ENCODE data around the gene BRSK2. TPM values are rescaled to one million over a fixed set of nuclear protein-coding genes. Genes with fewer than 3 reads are reported as not detected.

Gene BRSK2
- total and polyA plus RNA-seq, 9 of the 15 experiments (the other 6 are each of a cell fraction or from before 2014, with no cell fraction given) = 0.06 to 0.52 (median 0.18) TPM; not detected in 5

- no peak for TF ChIP-seq NKRF (IDR thresholded peaks at IDR 0.05; ENCODE audit: borderline replicate concordance)
- TF ChIP-seq FOXK2 (conservative IDR thresholded peaks at IDR 0.05 in 1 of 2, IDR thresholded peaks at IDR 0.05 in 1 of 2; ENCODE audit: low read depth in 2 of 2) = no peak
- TF ChIP-seq ZZZ3 (IDR thresholded peaks at IDR 0.05) = no peak
These were observed 56.9 kb downstream of the BRSK2 start (continued) for GRCh38 chr11:1446623-1447022.

GRCh38 chr11:1447845-1448825 lies 58.4 kb downstream of the BRSK2 start:
- no peaks in the 10 kb centered on the region for H3K79me2 ChIP-seq (ENCODE audit: control insufficient read depth, insufficient read depth, low read length)
- ATAC-seq (peak; percentile 34; the same call in 2 of the 3 replicates), FAIRE-seq (no peak), DNase-seq (ENCODE audit: extremely low read depth in 1 of 4, low spot score in 3 of 4) (peak in 2 of 4 experiments; percentile 25 to 30)
- peaks cover 9 to 68% of the 10 kb centered on the region in 2 experiments; a peak in 3 of 5 replicates for H3K27me3 ChIP-seq (ENCODE audit: control insufficient read depth in 2 of 2, insufficient read depth in 2 of 2, low read length in 2 of 2)
- CTCF ChIA-PET (ENCODE audit: low intra/inter-chr PET ratio) = no interaction called here
- no peaks in the 10 kb centered on the region for H3K36me3 ChIP-seq (ENCODE audit: control insufficient read depth, insufficient read depth, low read length)
- H3K27ac ChIP-seq (ENCODE audit: extremely low read depth, low read depth, low read length) = no peak overlapping the region
- no peak overlapping the region for H3K9ac ChIP-seq (ENCODE audit: insufficient read depth in 1 of 2, low read depth in 2 of 2, low read length in 2 of 2)
- WGBS (ENCODE audit: insufficient coverage, low coverage, missing lambda C conversion rate) = 6% methylated on average over 36 of the region's 49 CpGs
- no peak overlapping the region for H3K4me2 ChIP-seq (ENCODE audit: insufficient read depth, low read length)
- no peak overlapping the region for H3K4me3 ChIP-seq
- H4K20me1 ChIP-seq (replicated peaks; ENCODE audit: control insufficient read depth, insufficient read depth, low read length) = peaks cover 7% of the 10 kb centered on the region; the same call in 1 of the 2 replicates
- H3K4me1 ChIP-seq (replicated peaks in 1 of 2; ENCODE audit: control insufficient read depth in 2 of 2, insufficient read depth in 2 of 2, low read length in 2 of 2) = peaks cover 0 to 55% of the 10 kb centered on the region in 2 experiments; a peak in 2 of 5 replicates
- in situ Hi-C loops (cut with MboI) = no loop called here
- no peaks in the 10 kb centered on the region for H3K9me3 ChIP-seq (replicated peaks; ENCODE audit: control insufficient read depth, insufficient read depth, low read depth, low read length)
- no peak overlapping the region for H2AFZ ChIP-seq (ENCODE audit: low read depth, low read length)
- intact Hi-C loops (cut with micrococcal nuclease) = no loop called here
- BruUV-seq (replicated peaks) = no TSS peak
- no peaks in the 10 kb centered on the region for H3K9me1 ChIP-seq (ENCODE audit: control insufficient read depth, insufficient read depth, low read length)
- POLR2A ChIA-PET = interaction anchor here (0.7 kb wide), 1 partner anchor 127 kb away, joined by 3 read pairs; no protein-coding TSS in a partner anchor
- peak; percentile 13 to 35 (median 21); a peak in 2 of 6 replicates for TF ChIP-seq CTCF (IDR thresholded peaks at IDR 0.05 in 2 of 3, conservative IDR thresholded peaks at IDR 0.05 in 1 of 3; ENCODE audit: insufficient read depth in 2 of 3, low read depth in 1 of 3, low read length in 3 of 3)
- TF ChIP-seq HNRNPUL1 (IDR thresholded peaks at IDR 0.05; ENCODE audit: low read length) = no peak
- TF ChIP-seq STAT6 (CRISPR knock-in tag; IDR thresholded peaks at IDR 0.05) = no peak
- no peak for TF ChIP-seq ZNF518B (CRISPR knock-in tag; IDR thresholded peaks at IDR 0.05)

Measured in K562 (cell line).